ENCODE results near the gene TANGO6. TPM values are rescaled to one million over a fixed set of nuclear protein-coding genes. Genes with fewer than 3 reads are reported as not detected.

The TANGO6 gene
- total and polyA plus RNA-seq, 10 of the 15 experiments (the other 5 are each of a cell fraction or from before 2014, with no cell fraction given) = 1.1 to 20.6 (median 11.0) TPM

GRCh38 chr16:69111216-69111875 is 268.0 kb downstream of the TANGO6 start:
- TF ChIP-seq NFYA (IDR thresholded peaks at IDR 0.05; ENCODE audit: borderline replicate concordance, low read depth, low read length) (no peak), ZNF207 (IDR thresholded peaks at IDR 0.05; ENCODE audit: borderline replicate concordance) (no peak), PML (IDR thresholded peaks at IDR 0.05; ENCODE audit: low read length) (no peak), NFYB (IDR thresholded peaks at IDR 0.05; ENCODE audit: insufficient read depth, low read depth, low read length) (no peak), CTCF (IDR thresholded peaks at IDR 0.05 in 2 of 3, conservative IDR thresholded peaks at IDR 0.05 in 1 of 3; ENCODE audit: control insufficient read depth in 2 of 3, extremely low read depth in 1 of 3, insufficient read depth in 1 of 3, low read depth in 3 of 3, low read length in 3 of 3) (no peak), HDAC6 (IDR thresholded peaks at IDR 0.05; ENCODE audit: unreplicated experiment) (no peak), ZBTB33 (IDR thresholded peaks at IDR 0.05) (no peak), SPI1 (IDR thresholded peaks at IDR 0.05; ENCODE audit: borderline replicate concordance, insufficient read depth, low read depth, low read length) (no peak), CHD4 (IDR thresholded peaks at IDR 0.05) (no peak), CHD2 (IDR thresholded peaks at IDR 0.05; ENCODE audit: borderline replicate concordance, low read depth, low read length) (no peak), SKIL (IDR thresholded peaks at IDR 0.05; ENCODE audit: low read depth, poor library complexity, severe bottlenecking) (no peak), TCF3 (IDR thresholded peaks at IDR 0.05; ENCODE audit: borderline replicate concordance, insufficient read depth, low read depth, low read length) (no peak), IKZF2 (IDR thresholded peaks at IDR 0.05) (no peak), SIN3A (IDR thresholded peaks at IDR 0.05; ENCODE audit: low read depth, low read length) (no peak), GATAD2B (conservative IDR thresholded peaks at IDR 0.05; ENCODE audit: low read depth) (no peak), RFX5 (IDR thresholded peaks at IDR 0.05; ENCODE audit: low read depth, low read length) (no peak)
- ChIA-PET RAD21 (ENCODE audit: unreplicated experiment) (interaction anchor here (0.6 to 1.0 kb wide), 2 partner anchors 264 to 496 kb away, joined by 3 read pairs; no protein-coding TSS in a partner anchor), SMC1A (ENCODE audit: uncharacterized antibody, unreplicated experiment) (interaction anchor here (0.7 to 4.3 kb wide), 3 partner anchors 12 to 693 kb away, joined by 3 to 20 read pairs (median 3); no protein-coding TSS in a partner anchor), CTCF (interaction anchor here (0.6 to 4.0 kb wide), 12 partner anchors 11 to 295 kb away, joined by 3 to 38 read pairs (median 4); partner anchors contain the start of genes CHTF8 and UTP4), POLR2A (interaction anchor here (0.6 kb wide), 2 partner anchors 24 to 166 kb away, joined by 3 read pairs; no protein-coding TSS in a partner anchor)
- no peak for DNase-seq (ENCODE audit: low read depth, low spot score)
- Histone ChIP-seq H3K27me3 (replicated peaks in 1 of 2; ENCODE audit: control insufficient read depth in 2 of 2, insufficient read depth in 2 of 2, low read length in 1 of 2) (peaks cover 1 to 3% of the 10 kb centered on the region in 2 experiments; a peak in 1 of 4 replicates), H3K4me3 (no peak overlapping the region), H3K4me2 (ENCODE audit: control insufficient read depth, insufficient read depth) (no peak overlapping the region), H3K4me1 (ENCODE audit: control insufficient read depth, insufficient read depth, low read length) (peaks cover 6% of the 10 kb centered on the region), H3K27ac (ENCODE audit: control insufficient read depth, insufficient read depth) (no peak overlapping the region), H3K79me2 (ENCODE audit: control insufficient read depth, insufficient read depth, low read length) (no peaks in the 10 kb centered on the region), H3K36me3 (ENCODE audit: control insufficient read depth in 2 of 2, insufficient read depth in 2 of 2, low read length in 1 of 2) (no peaks in the 10 kb centered on the region; a peak in 2 of 4 replicates), H3K9ac (ENCODE audit: control insufficient read depth, insufficient read depth, low read length) (no peak overlapping the region), H3K9me3 (replicated peaks; ENCODE audit: control insufficient read depth, insufficient read depth, low read length) (no peaks in the 10 kb centered on the region), H4K20me1 (ENCODE audit: control insufficient read depth, insufficient read depth) (no peaks in the 10 kb centered on the region), H2AFZ (ENCODE audit: control insufficient read depth, low read depth, low read length) (no peak overlapping the region)
- FAIRE-seq = no peak
- BruUV-seq (replicated peaks) = no TSS peak
- intact Hi-C loops (cut with micrococcal nuclease; ENCODE audit: unreplicated experiment) = no loop called here
- no peak for ATAC-seq
- 88% methylated on average over 6 of the region's 6 CpGs for WGBS (ENCODE audit: insufficient coverage, insufficient replicate concordance, low lambda C conversion rate, missing lambda C conversion rate)
- in situ Hi-C loops (cut with MboI) = no loop called here
